NCI-H1417 treated with DMSO at 0.1 percent for 48 hours (cell line): ENCODE results near the gene C14orf93.

ENCODE experiments used
- DNase-seq: peaks from one replicate; lab custom pipeline; 2025; lab: John Stamatoyannopoulos, UW

C14orf93 gene

GRCh38 chr14:23045419-23046357, 35.7 kb upstream of the C14orf93 start:
- no peak for DNase-seq

GRCh38 chr14:23044840-23045239, 34.9 kb upstream of the C14orf93 start:
- no peak for DNase-seq

DNA sequence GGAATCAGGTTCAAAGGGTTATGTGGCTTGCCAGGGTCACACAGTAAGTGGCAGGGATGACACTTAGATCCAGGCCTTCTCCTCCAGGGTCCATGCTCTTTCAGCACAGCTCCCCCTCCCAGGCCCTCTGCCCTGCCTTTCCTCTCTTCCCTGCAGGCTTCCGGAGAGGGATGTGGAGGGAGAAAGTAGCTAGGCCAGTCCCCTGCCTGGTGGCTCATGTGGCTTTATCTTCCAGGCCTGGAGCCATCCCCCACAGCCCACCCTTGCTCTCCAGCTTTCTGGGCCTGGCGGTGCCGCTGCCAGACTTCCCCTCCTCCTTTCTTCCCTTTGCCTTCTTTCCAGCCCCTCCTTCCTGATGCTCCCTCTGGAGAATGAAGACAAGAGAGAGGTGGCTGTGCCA, 33.8 kb upstream of the C14orf93 start:
- no peak for DNase-seq

GRCh38 chr14:23043145-23043544, 33.2 kb upstream of the C14orf93 start:
- DNase-seq, result no peak

DNA sequence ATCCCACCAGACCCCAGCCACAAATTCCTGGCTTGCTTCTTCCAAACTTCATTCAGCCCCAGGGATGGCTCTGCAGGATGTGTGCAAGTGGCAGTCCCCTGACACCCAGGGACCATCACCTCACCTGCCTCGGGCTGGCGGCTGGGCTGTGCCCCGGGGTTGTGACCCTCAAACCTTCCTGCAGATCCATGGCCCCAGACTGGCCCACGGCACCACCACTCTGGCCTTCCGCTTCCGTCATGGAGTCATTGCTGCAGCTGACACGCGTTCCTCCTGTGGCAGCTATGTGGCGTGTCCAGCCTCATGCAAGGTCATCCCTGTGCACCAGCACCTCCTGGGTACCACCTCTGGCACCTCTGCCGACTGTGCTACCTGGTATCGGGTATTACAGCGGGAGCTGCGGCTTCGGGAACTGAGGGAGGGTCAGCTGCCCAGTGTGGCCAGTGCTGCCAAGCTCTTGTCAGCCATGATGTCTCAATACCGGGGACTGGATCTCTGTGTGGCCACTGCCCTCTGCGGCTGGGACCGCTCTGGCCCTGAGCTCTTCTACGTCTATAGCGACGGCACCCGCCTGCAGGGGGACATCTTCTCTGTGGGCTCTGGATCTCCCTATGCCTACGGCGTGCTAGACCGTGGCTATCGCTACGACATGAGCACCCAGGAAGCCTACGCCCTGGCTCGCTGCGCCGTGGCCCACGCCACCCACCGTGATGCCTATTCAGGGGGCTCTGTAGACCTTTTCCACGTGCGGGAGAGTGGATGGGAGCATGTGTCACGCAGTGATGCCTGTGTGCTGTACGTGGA, 32.4 kb upstream of the C14orf93 start, which contains the start of gene PSMB11:
Gene PSMB11, plus strand, starts transcription at position 51 of the 804 bp plus-strand sequence. Its CDS starts 14 bp downstream, at position 65.
- no peak for DNase-seq

DNA sequence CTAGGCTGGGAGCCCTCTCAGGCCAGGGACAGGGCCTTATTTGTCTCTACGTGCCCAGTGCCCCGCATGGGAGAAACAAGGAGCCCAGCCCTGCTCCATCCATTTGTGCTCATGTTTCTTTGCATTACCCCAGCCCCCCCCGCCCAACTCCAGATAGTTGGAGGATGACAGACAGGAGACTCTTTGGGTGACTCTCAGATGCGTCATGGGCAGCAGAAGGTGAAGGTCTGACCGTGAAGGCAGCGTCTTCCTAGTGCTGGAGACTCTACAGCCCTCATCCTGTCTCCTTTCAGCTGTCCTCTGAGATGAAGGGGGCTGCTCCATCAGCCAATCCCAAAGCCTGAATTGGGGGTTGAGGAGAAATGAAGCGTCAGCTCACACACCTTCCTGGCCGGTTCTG, 31.8 kb upstream of the C14orf93 start:
- DNase-seq, result no peak

GRCh38 chr14:23040100-23040499, 30.2 kb upstream of the C14orf93 start:
- no peak for DNase-seq

- no peak for DNase-seq
Observed at GRCh38 chr14:23035303-23036144, 25.6 kb upstream of the C14orf93 start.

DNA sequence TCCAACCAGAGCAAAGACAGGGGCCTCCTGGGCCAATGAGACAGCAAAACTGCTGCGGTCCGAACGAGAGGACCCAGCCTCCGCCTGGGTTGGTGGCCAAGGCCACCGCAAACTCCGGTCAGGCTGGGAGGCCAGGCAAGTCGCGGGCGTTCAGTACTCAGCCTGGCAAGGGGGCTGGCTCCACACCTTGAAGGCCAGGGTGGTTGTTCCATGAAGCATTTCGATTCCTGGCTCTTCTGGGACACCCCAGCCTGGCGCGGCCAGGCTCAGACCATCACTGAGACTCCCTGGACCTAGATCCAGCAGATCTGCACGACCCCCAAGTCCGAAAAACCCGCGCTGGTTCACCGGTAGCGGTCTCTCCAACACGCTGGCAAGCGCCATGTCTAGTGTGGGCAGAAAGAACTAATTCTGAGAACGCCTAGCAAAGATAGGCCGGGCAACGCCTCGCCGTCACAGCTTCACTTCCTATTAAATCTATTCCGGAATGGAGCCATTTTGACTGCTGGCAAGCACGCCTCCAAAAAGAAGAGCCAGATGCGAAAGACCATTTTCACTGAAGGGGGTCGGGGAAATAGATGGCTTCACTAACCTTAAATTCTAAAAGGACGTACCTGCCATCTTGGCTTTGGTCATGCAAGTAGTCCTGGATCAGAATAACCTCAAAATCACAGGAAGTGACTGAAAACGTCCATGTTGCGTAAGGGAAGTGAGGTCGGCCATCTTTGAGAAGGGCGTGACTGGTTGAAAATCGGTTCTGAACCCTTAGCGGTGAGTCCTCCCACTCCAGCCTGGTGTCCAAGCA, 24.8 kb upstream of the C14orf93 start, which contains the start of gene PSMB5:
Gene PSMB5, minus strand, starts transcription at position 403 of the 805 bp plus-strand sequence. Its CDS starts 19 bp downstream, at position 384.
- DNase-seq, result no peak

DNA sequence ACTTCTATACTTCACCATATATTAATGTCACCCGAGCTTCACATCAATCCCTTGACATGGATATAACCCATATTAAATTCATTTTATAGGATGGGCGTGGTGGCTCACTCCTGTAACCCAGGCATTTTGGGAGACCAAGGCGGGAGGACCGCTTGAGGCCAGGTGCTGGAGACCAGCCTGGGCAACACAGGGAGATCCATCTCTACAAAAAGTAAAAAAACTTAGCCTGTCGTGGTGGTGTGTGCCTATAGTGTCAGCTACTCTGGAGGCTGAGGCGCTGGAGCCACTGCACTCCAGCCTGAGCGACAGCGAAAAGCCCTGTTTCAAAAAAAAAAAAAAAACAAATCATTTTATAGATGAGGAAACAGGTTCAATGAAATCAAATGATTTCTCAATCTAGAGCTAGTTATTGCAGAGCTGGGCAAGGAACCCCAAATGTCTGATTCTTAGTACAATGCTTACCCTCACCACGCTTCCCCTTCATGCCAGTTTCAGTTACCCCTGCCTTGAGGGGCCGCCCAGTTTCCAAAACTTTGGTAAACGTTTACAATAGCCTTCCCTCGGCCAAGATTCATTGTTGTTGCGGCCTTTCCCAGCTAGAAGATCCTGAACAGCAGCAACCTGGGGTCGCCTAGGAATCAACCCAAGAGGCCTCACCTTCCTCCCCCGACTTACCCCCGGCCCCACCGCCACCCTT, 24.0 kb upstream of the C14orf93 start:
- DNase-seq, result no peak

- no peak for DNase-seq
Observed at GRCh38 chr14:23033251-23033727, 23.3 kb upstream of the C14orf93 start.

DNA sequence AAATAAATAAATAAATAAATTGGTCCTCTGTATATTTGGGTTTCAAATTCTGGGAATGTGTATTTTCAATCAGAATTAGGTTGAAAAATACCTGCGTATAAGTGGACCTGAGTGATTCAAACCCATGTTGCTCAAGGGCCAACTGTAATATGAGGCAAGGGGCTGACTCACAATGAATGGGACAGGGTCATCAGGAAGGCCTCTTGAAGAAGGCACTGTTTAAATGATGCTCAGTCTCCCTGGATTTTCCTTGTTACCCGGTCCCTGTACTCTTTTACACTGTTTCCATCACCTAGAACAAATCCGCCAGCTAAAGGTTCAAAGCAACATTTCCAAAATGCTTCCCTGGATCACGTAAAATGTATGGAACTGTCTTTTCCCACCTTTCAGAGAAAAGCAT, 21.0 kb upstream of the C14orf93 start:
- no peak for DNase-seq

DNA sequence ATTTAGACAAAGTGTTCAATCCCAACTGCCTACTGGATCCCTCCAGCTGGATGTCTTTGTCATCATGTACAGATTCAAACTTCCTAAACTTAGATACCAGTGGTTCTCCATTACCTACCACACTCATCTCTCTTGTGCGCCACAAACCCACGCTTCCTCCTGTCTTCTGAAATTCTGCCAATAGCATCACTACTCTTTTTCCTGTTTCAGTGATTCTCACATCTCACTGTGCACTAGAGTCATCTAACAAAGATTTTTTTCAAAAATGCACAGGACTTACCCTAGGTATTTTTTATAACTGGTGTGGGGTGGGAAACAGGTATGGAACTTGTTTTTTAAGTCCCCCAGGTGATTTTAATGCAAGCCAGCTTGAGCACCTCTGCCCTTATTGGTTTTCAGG, 18.9 kb upstream of the C14orf93 start:
- DNase-seq, result no peak

- no peak for DNase-seq
Observed at GRCh38 chr14:23025151-23025814, 15.3 kb upstream of the C14orf93 start.

DNA sequence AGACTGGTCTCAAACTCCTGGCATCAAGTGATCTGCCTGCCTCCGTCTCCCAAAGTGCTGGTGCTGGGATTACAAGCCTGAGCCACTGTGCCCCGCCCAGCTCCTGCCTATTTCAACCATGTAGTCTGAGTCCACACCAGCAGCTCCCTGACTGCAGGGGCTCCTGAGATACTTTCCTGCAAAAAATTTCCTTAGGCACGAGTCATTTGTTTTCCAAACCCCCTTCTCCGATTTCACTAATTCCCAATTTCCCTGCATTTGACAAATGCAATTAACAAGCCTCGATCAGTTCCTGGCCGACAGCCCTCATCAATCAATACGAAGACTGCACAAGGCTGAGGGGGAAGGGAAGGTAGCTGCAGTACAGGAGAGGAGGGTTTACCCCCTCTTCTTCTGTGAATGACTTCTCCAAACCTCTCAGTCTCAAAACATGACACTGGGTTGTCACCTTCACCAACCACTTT, 14.7 kb upstream of the C14orf93 start:
- no peak for DNase-seq

DNA sequence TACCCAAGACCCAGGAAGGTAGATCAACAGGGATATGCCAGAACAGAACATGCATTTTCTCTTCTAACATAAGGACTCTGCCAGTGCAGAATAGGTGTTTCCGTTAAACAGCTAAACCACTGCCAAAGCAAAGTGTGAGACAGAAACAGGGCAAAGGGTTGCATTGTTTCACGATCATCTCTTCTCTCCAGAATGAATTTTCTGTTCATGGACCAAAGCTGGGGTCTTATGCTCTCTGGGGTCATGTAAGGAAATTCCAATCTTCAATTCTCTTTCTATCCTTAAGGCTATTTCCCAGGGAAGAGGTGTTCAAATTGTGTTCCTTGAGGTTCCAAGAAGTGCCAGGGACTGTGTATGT, 13.8 kb upstream of the C14orf93 start:
- no peak for DNase-seq

DNA sequence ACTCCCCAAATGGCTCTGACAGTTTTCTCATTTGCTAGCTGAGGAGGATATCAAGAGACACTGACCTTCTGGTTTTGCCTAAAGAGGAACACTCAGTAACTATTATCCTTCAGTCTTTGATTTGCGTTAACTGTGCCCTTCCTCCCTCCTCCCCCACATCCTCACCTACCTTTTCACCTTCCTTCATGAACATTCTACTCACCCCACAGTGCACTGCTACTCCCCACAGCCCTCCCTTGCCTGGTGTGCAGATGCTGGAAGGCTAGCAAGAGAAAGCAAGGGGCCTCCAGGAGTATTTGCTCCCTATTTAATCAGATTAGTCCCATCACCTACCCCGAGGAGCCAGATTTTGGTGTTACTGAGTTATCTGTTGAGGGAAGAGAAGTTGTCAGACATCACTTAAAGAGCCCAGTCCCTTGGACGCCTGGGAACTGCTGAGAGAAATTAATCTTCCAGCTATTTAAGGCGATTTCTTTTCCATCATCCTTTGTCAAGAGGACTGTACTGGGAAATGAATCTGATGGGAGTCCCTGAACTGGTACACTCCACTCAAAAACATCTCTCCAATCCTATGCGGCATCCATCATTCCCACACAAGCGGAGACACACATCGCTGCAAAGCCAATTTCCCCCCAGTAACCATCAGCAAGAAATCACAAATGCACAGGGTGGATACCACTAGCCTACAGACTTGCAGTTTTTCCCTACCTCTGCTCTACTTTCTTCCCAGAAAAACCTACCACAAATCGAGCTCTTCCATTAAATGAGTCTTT, 13.3 kb upstream of the C14orf93 start:
- no peak for DNase-seq

DNA sequence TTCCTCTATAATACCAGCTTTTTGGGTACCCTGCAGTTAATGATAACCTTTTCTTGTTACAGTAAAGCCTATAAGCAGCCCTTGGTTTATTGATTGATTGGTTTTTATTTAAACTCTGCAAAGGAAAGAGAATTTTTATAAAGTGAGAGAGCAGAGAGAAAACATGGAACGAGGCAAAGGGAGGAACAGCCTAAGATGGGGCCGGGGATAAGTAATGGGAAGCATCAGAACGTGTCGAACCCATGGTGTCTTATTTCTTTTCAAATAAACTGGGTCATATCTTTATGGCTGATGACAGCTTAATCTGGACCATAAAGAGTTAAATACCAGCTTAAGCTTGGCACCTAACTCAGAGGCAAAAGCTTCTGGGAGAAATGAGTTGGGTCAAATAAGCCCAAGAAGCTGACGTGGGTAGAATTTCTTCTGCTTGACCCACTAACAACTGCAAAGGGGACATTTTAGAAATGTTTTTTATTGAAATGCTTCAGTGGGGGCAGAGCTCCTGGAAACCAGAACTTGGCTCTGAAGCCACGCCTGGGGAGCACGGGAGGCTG, 12.0 kb upstream of the C14orf93 start:
- no peak for DNase-seq

- DNase-seq, result no peak
Observed at GRCh38 chr14:23021434-23021833, 11.5 kb upstream of the C14orf93 start.
